WTC11 (cell line): ENCODE data around the gene NUP88. TPM values are rescaled to one million over a fixed set of nuclear protein-coding genes. Genes with fewer than 3 reads are reported as not detected.

Experiments
- ATAC-seq: fragments of 200-7000 bp; cut with Tn5 transposase; 2 replicates; pipeline ENCODE4 v1.10.0; 2021; ENCODE audit warnings: mild to moderate bottlenecking, moderate library complexity
- CTCF ChIA-PET: fragments of 300-600 bp; sonication (Branson Sonifier 250); formaldehyde crosslinking; loops from one replicate; lab custom pipeline; 2021; ENCODE audit warnings: antibody characterized with exemption; lab: Charles Lee
- POLR2A ChIA-PET: fragments of 350-600 bp; sonication (Branson Sonifier 250); formaldehyde crosslinking; loops from one replicate; lab custom pipeline; 2021; ENCODE audit warnings: antibody characterized with exemption; lab: Charles Lee
- DNase-seq: peaks from one replicate; pipeline ENCODE4 v3.0.0; 2021; ENCODE audit warnings: low spot score
- H3K27ac Mint-ChIP-seq: 2 replicates; pipeline ENCODE4 v1.8.0; 2021; ENCODE audit warnings: mixed read lengths
- H3K27me3 Mint-ChIP-seq: 2 replicates; pipeline ENCODE4 v1.8.0; 2021; ENCODE audit warnings: low read depth, mild to moderate bottlenecking, moderate library complexity, mixed read lengths
- H3K36me3 Mint-ChIP-seq: 2 replicates; pipeline ENCODE4 v1.8.0; 2021; ENCODE audit warnings: mixed read lengths
- H3K4me1 Mint-ChIP-seq: 2 replicates; pipeline ENCODE4 v1.8.0; 2022; ENCODE audit warnings: mixed read lengths
- H3K4me3 Mint-ChIP-seq: 2 replicates; pipeline ENCODE4 v1.8.0; 2021; ENCODE audit warnings: mild to moderate bottlenecking, moderate library complexity, mixed read lengths
- H3K9me3 Mint-ChIP-seq: 2 replicates; pipeline ENCODE4 v1.8.0; 2021; ENCODE audit warnings: mixed read lengths
- AFF4 ChIP-seq: sonication (generic); formaldehyde crosslinking; IDR thresholded peaks from 2 replicates; pipeline ENCODE4 v1.8.1; 2023; ENCODE audit warnings: mild to moderate bottlenecking, missing genetic modification reagents, borderline replicate concordance
- E2F5 ChIP-seq: sonication (generic); formaldehyde crosslinking; IDR thresholded peaks from 2 replicates; pipeline ENCODE4 v1.8.1; 2022; ENCODE audit warnings: mild to moderate bottlenecking, moderate library complexity, missing genetic modification reagents
- ELF4 ChIP-seq: sonication (generic); formaldehyde crosslinking; IDR thresholded peaks from 2 replicates; pipeline ENCODE4 v1.8.1; 2022; ENCODE audit warnings: low read depth, mild to moderate bottlenecking, moderate library complexity, missing genetic modification reagents
- FOXP1 ChIP-seq: sonication (generic); formaldehyde crosslinking; IDR thresholded peaks from 2 replicates; pipeline ENCODE4 v1.8.0; 2022; ENCODE audit warnings: missing genetic modification reagents, mild to moderate bottlenecking, moderate library complexity, borderline replicate concordance
- IRF2 ChIP-seq: sonication (generic); formaldehyde crosslinking; IDR thresholded peaks from 2 replicates; pipeline ENCODE4 v1.8.0; 2022; ENCODE audit warnings: low read depth, missing genetic modification reagents, borderline replicate concordance
- JAZF1 ChIP-seq: fragments of 250-450 bp; sonication (Bioruptor Pico); IDR thresholded peaks from 2 replicates; pipeline ENCODE4 v1.9.0; 2021; ENCODE audit warnings: moderate library complexity, mild to moderate bottlenecking, inconsistent platforms
- KAT7 ChIP-seq: sonication (generic); formaldehyde crosslinking; IDR thresholded peaks from 2 replicates; pipeline ENCODE4 v1.8.1; 2023; ENCODE audit warnings: missing genetic modification reagents, mild to moderate bottlenecking, borderline replicate concordance
- NFATC4 ChIP-seq: fragments of 250-450 bp; sonication (Bioruptor Pico); IDR thresholded peaks from 2 replicates; pipeline ENCODE4 v1.9.0; 2021; ENCODE audit warnings: mild to moderate bottlenecking
- STAT6 ChIP-seq: sonication (generic); formaldehyde crosslinking; conservative IDR thresholded peaks from 2 replicates; pipeline ENCODE4 v1.8.1; 2023; ENCODE audit warnings: mild to moderate bottlenecking, low read depth, missing genetic modification reagents, moderate library complexity
- ZNF232 ChIP-seq: sonication (generic); formaldehyde crosslinking; IDR thresholded peaks from 2 replicates; pipeline ENCODE4 v1.8.0; 2022; ENCODE audit warnings: mild to moderate bottlenecking, missing genetic modification reagents
- ZNF281 ChIP-seq: sonication (generic); formaldehyde crosslinking; IDR thresholded peaks from 2 replicates; pipeline ENCODE4 v1.8.0; 2023; ENCODE audit warnings: mild to moderate bottlenecking, missing genetic modification reagents
- ZNF317 ChIP-seq: sonication (generic); formaldehyde crosslinking; IDR thresholded peaks from 2 replicates; pipeline ENCODE4 v1.8.1; 2023; ENCODE audit warnings: low read depth, mild to moderate bottlenecking, moderate library complexity, missing genetic modification reagents, borderline replicate concordance
- ZSCAN18 ChIP-seq: fragments of 250-450 bp; sonication (Bioruptor Pico); IDR thresholded peaks from 2 replicates; pipeline ENCODE4 v2.1.2; 2022; ENCODE audit warnings: mild to moderate bottlenecking, moderate library complexity
- total RNA-seq: library from RNA; stranded (reverse); gene quantifications from 3 replicates; pipeline ENCODE4 v1.2.3, GENCODE V29; 2021

The NUP88 gene
- total RNA-seq, 1 experiment from 2014 or later, result 87.7 TPM

GRCh38 chr17:5362162-5362811, 57.2 kb downstream of the NUP88 start:
- ChIA-PET CTCF (interaction anchor here (0.6 to 1.3 kb wide), 5 partner anchors 49 to 114 kb away, joined by 3 read pairs; partner anchors contain the start of genes NUP88 and RPAIN), POLR2A (no interaction called here)
- no peaks in the 10 kb centered on the region for H3K27me3 Mint-ChIP-seq
- DNase-seq, result no peak
- ATAC-seq, result peak; percentile 71
- peaks cover 47% of the 10 kb centered on the region for H3K36me3 Mint-ChIP-seq
- peaks cover 18% of the 10 kb centered on the region for H3K4me1 Mint-ChIP-seq
- no peak overlapping the region for H3K4me3 Mint-ChIP-seq
- TF ChIP-seq E2F5 (no peak), IRF2 (CRISPR knock-in tag) (no peak), ELF4 (CRISPR knock-in tag) (no peak), ZNF232 (CRISPR knock-in tag) (no peak), STAT6 (CRISPR knock-in tag) (no peak), JAZF1 (no peak), ZNF317 (CRISPR knock-in tag) (no peak), KAT7 (CRISPR knock-in tag) (no peak), FOXP1 (CRISPR knock-in tag) (no peak), ZNF281 (CRISPR knock-in tag) (no peak), AFF4 (CRISPR knock-in tag) (no peak), ZSCAN18 (CRISPR knock-in tag) (no peak), NFATC4 (CRISPR knock-in tag) (no peak)
- H3K9me3 Mint-ChIP-seq, result no peaks in the 10 kb centered on the region
- H3K27ac Mint-ChIP-seq, result peak overlapping the region; percentile 84
